Activated naive CD8-positive, alpha-beta T cell treated with anti-CD3 and anti-CD28 coated beads for 36 hours (primary cell): ENCODE data around the gene SRGN. TPM values are rescaled to one million over a fixed set of nuclear protein-coding genes. Genes with fewer than 3 reads are reported as not detected.

Experiments used
- DNase-seq: peaks from one replicate; pipeline ENCODE4 v3.0.0; 2021
- H3K27ac Mint-ChIP-seq: one replicate; pipeline ENCODE4 v1.8.0; 2022; ENCODE audit warnings: mild to moderate bottlenecking, moderate library complexity, mixed read lengths
- H3K27me3 Mint-ChIP-seq: one replicate; pipeline ENCODE4 v1.8.0; 2022; ENCODE audit warnings: mild to moderate bottlenecking, mixed read lengths
- H3K36me3 Mint-ChIP-seq: one replicate; pipeline ENCODE4 v1.8.0; 2021; ENCODE audit warnings: mild to moderate bottlenecking, mixed read lengths
- H3K4me1 Mint-ChIP-seq: one replicate; pipeline ENCODE4 v1.8.0; 2021; ENCODE audit warnings: mixed read lengths
- H3K4me3 Mint-ChIP-seq: one replicate; pipeline ENCODE4 v1.8.0; 2022; ENCODE audit warnings: mild to moderate bottlenecking, moderate library complexity, mixed read lengths
- H3K9me3 Mint-ChIP-seq: one replicate; pipeline ENCODE4 v1.8.0; 2022; ENCODE audit warnings: mixed read lengths
- total RNA-seq, 2 experiments: library from RNA; stranded (reverse); gene quantifications; one replicate each; pipeline ENCODE4 v1.2.3, GENCODE V29; 2021

Gene SRGN
- total RNA-seq, 2 experiments from 2014 or later: 264 to 278 TPM

- Mint-ChIP-seq H3K4me3 (no peak overlapping the region), H3K27ac (peak overlapping the region; percentile 54), H3K27me3 (no peaks in the 10 kb centered on the region), H3K9me3 (no peaks in the 10 kb centered on the region), H3K36me3 (no peaks in the 10 kb centered on the region), H3K4me1 (peaks cover 58% of the 10 kb centered on the region)
- DNase-seq: no peak
These were observed 31.8 kb upstream of the SRGN start for GRCh38 chr10:69056129-69056528.

- DNase-seq: no peak
- Mint-ChIP-seq H3K36me3 (no peaks in the 10 kb centered on the region), H3K4me1 (peaks cover 58% of the 10 kb centered on the region), H3K9me3 (no peaks in the 10 kb centered on the region), H3K4me3 (no peak overlapping the region), H3K27ac (peak overlapping the region; percentile 45), H3K27me3 (no peaks in the 10 kb centered on the region)
These were observed 31.2 kb upstream of the SRGN start for GRCh38 chr10:69056536-69057260.

- DNase-seq: no peak
- Mint-ChIP-seq H3K36me3 (no peaks in the 10 kb centered on the region), H3K27ac (peak overlapping the region; percentile 73), H3K4me1 (peaks cover 61% of the 10 kb centered on the region), H3K4me3 (no peak overlapping the region), H3K9me3 (no peaks in the 10 kb centered on the region), H3K27me3 (no peaks in the 10 kb centered on the region)
These were observed 30.5 kb upstream of the SRGN start for GRCh38 chr10:69057261-69057950.

GRCh38 chr10:69057951-69058297 is 30.0 kb upstream of the SRGN start:
- no peak overlapping the region for H3K4me3 Mint-ChIP-seq
- peak overlapping the region; percentile 73 for H3K27ac Mint-ChIP-seq

GRCh38 chr10:69060127-69060798 is 27.6 kb upstream of the SRGN start:
- Mint-ChIP-seq H3K27me3 (no peaks in the 10 kb centered on the region), H3K4me3 (no peak overlapping the region), H3K9me3 (no peaks in the 10 kb centered on the region), H3K4me1 (peaks cover 61% of the 10 kb centered on the region), H3K27ac (no peak overlapping the region), H3K36me3 (no peaks in the 10 kb centered on the region)
- no peak for DNase-seq

More at GRCh38 chr10:69057951-69058297, 30.0 kb upstream of the SRGN start:
- H3K9me3 Mint-ChIP-seq: no peaks in the 10 kb centered on the region
- DNase-seq: no peak
- peaks cover 58% of the 10 kb centered on the region for H3K4me1 Mint-ChIP-seq
- H3K27me3 Mint-ChIP-seq: no peaks in the 10 kb centered on the region
- no peaks in the 10 kb centered on the region for H3K36me3 Mint-ChIP-seq

GRCh38 chr10:69061305-69062161 is 26.4 kb upstream of the SRGN start:
- Mint-ChIP-seq H3K27ac (peak overlapping the region; percentile 82), H3K36me3 (peaks cover 5% of the 10 kb centered on the region), H3K27me3 (no peaks in the 10 kb centered on the region), H3K9me3 (peaks cover 3% of the 10 kb centered on the region), H3K4me1 (peaks cover 62% of the 10 kb centered on the region), H3K4me3 (peak overlapping the region; percentile 75)
- no peak for DNase-seq

GRCh38 chr10:69062901-69063300 is 25.0 kb upstream of the SRGN start:
- Mint-ChIP-seq H3K9me3 (peaks cover 3% of the 10 kb centered on the region), H3K4me3 (no peak overlapping the region), H3K36me3 (peaks cover 5% of the 10 kb centered on the region), H3K27ac (no peak overlapping the region), H3K27me3 (no peaks in the 10 kb centered on the region), H3K4me1 (peaks cover 49% of the 10 kb centered on the region)
- no peak for DNase-seq

- DNase-seq: no peak
- H3K4me1 Mint-ChIP-seq: peaks cover 46% of the 10 kb centered on the region
- peaks cover 5% of the 10 kb centered on the region for H3K36me3 Mint-ChIP-seq
- H3K27me3 Mint-ChIP-seq: no peaks in the 10 kb centered on the region
- H3K4me3 Mint-ChIP-seq: no peak overlapping the region
- peaks cover 3% of the 10 kb centered on the region for H3K9me3 Mint-ChIP-seq
- H3K27ac Mint-ChIP-seq: no peak overlapping the region
These were observed 23.1 kb upstream of the SRGN start for GRCh38 chr10:69064762-69065328.

- peak; percentile 69 for DNase-seq
- Mint-ChIP-seq H3K4me1 (peaks cover 46% of the 10 kb centered on the region), H3K9me3 (peaks cover 3% of the 10 kb centered on the region), H3K27me3 (no peaks in the 10 kb centered on the region), H3K4me3 (peak overlapping the region; percentile 66), H3K36me3 (peaks cover 5% of the 10 kb centered on the region), H3K27ac (peak overlapping the region; percentile 96)
These were observed 22.2 kb upstream of the SRGN start for GRCh38 chr10:69065406-69066361.

- Mint-ChIP-seq H3K27me3 (no peaks in the 10 kb centered on the region), H3K4me3 (no peak overlapping the region), H3K27ac (no peak overlapping the region), H3K4me1 (peaks cover 32% of the 10 kb centered on the region), H3K9me3 (peaks cover 3% of the 10 kb centered on the region), H3K36me3 (peaks cover 5% of the 10 kb centered on the region)
- no peak for DNase-seq
These were observed 20.7 kb upstream of the SRGN start for GRCh38 chr10:69067189-69067588.

GRCh38 chr10:69068549-69068948 is 19.4 kb upstream of the SRGN start:
- DNase-seq: no peak
- Mint-ChIP-seq H3K4me1 (peaks cover 32% of the 10 kb centered on the region), H3K27ac (no peak overlapping the region), H3K9me3 (peaks cover 3% of the 10 kb centered on the region), H3K27me3 (no peaks in the 10 kb centered on the region), H3K36me3 (peaks cover 5% of the 10 kb centered on the region), H3K4me3 (no peak overlapping the region)

- H3K4me1 Mint-ChIP-seq: peaks cover 28% of the 10 kb centered on the region
- peaks cover 5% of the 10 kb centered on the region for H3K36me3 Mint-ChIP-seq
- H3K27ac Mint-ChIP-seq: no peak overlapping the region
- H3K9me3 Mint-ChIP-seq: peaks cover 3% of the 10 kb centered on the region
- DNase-seq: no peak
- H3K27me3 Mint-ChIP-seq: no peaks in the 10 kb centered on the region
- no peak overlapping the region for H3K4me3 Mint-ChIP-seq
These were observed 18.5 kb upstream of the SRGN start for GRCh38 chr10:69069090-69070042.

GRCh38 chr10:69070951-69071350 is 17.0 kb upstream of the SRGN start:
- Mint-ChIP-seq H3K27ac (no peak overlapping the region), H3K4me3 (no peak overlapping the region), H3K27me3 (no peaks in the 10 kb centered on the region), H3K36me3 (peaks cover 5% of the 10 kb centered on the region), H3K9me3 (peaks cover 3% of the 10 kb centered on the region), H3K4me1 (peaks cover 14% of the 10 kb centered on the region)
- no peak for DNase-seq
